ENCODE measurements around the gene CCDC81.
A peak's percentile ranks its signal among the peaks of the same experiment; 100 is the strongest.

CCDC81 gene

GRCh38 chr11:86459682-86460460 lies 85.2 kb downstream of the CCDC81 start:
- Histone ChIP-seq H3K9me3 (replicated peaks in 1 of 2; ENCODE audit: control insufficient read depth in 2 of 2, insufficient read depth in 1 of 2, low read depth in 1 of 2, low read length in 2 of 2) (no peaks in the 10 kb centered on the region), H3K23ac (ENCODE audit: low read depth, low read length, poor library complexity) (no peak overlapping the region), H2BK5ac (ENCODE audit: low read length) (no peak overlapping the region), H4K8ac (ENCODE audit: low read depth, low read length) (peak overlapping the region; percentile 66), H3K4ac (ENCODE audit: low read length) (no peak overlapping the region), H2BK12ac (ENCODE audit: low read length) (no peak overlapping the region), H3K4me2 (ENCODE audit: insufficient read depth, low read length, poor library complexity, severe bottlenecking) (no peak overlapping the region), H3K18ac (ENCODE audit: low read length) (peak overlapping the region; percentile 84), H2BK15ac (ENCODE audit: low read length) (no peak overlapping the region), H3K79me1 (ENCODE audit: low read depth, low read length) (no peaks in the 10 kb centered on the region), H3K4me3 (ENCODE audit: low read length in 2 of 2) (no peak overlapping the region), H2AFZ (ENCODE audit: low read length) (no peak overlapping the region), H3K27ac (replicated peaks; ENCODE audit: low read length) (peak overlapping the region; percentile 30), H3K14ac (ENCODE audit: low read length) (peak overlapping the region; percentile 10), H3K36me3 (replicated peaks in 1 of 2; ENCODE audit: control insufficient read depth in 2 of 2, insufficient read depth in 2 of 2, low read length in 2 of 2) (peaks cover 0 to 13% of the 10 kb centered on the region in 2 donors), H3K4me1 (ENCODE audit: control insufficient read depth in 2 of 2, insufficient read depth in 1 of 2, low read depth in 1 of 2, low read length in 2 of 2) (peaks cover 15 to 24% of the 10 kb centered on the region in 2 donors), H4K91ac (ENCODE audit: low read depth, low read length, poor library complexity) (peak overlapping the region; percentile 10), H2BK120ac (ENCODE audit: low read depth, low read length) (peak overlapping the region; percentile 68), H3K27me3 (ENCODE audit: control insufficient read depth in 3 of 3, insufficient read depth in 3 of 3, low read depth in 1 of 3, low read length in 3 of 3) (no peaks in the 10 kb centered on the region), H3K9ac (ENCODE audit: low read depth, low read length, poor library complexity) (no peak overlapping the region), H2AK5ac (ENCODE audit: low read depth, low read length) (peak overlapping the region; percentile 64)
- no peak for DNase-seq (ENCODE audit: low spot score)
- no CpG with 5 or more reads among the region's 3 CpGs for WGBS, 2 donors (ENCODE audit: extremely low coverage in 2 of 2, insufficient read length in 2 of 2, insufficient replicate concordance in 1 of 2)

- Histone ChIP-seq H3K9ac (ENCODE audit: low read depth, low read length, poor library complexity) (no peak overlapping the region), H3K4me1 (ENCODE audit: control insufficient read depth in 2 of 2, insufficient read depth in 1 of 2, low read depth in 1 of 2, low read length in 2 of 2) (peaks cover 15 to 24% of the 10 kb centered on the region in 2 donors), H2AK5ac (ENCODE audit: low read depth, low read length) (peak overlapping the region; percentile 64), H3K23ac (ENCODE audit: low read depth, low read length, poor library complexity) (no peak overlapping the region), H2BK12ac (ENCODE audit: low read length) (no peak overlapping the region), H2BK15ac (ENCODE audit: low read length) (no peak overlapping the region), H4K8ac (ENCODE audit: low read depth, low read length) (peak overlapping the region; percentile 66), H3K27me3 (ENCODE audit: control insufficient read depth in 3 of 3, insufficient read depth in 3 of 3, low read depth in 1 of 3, low read length in 3 of 3) (no peaks in the 10 kb centered on the region), H4K91ac (ENCODE audit: low read depth, low read length, poor library complexity) (no peak overlapping the region), H3K79me1 (ENCODE audit: low read depth, low read length) (no peaks in the 10 kb centered on the region), H3K4ac (ENCODE audit: low read length) (no peak overlapping the region), H3K4me3 (ENCODE audit: low read length in 2 of 2) (no peak overlapping the region), H2BK120ac (ENCODE audit: low read depth, low read length) (peak overlapping the region; percentile 68), H3K14ac (ENCODE audit: low read length) (no peak overlapping the region), H2BK5ac (ENCODE audit: low read length) (no peak overlapping the region), H3K36me3 (replicated peaks in 1 of 2; ENCODE audit: control insufficient read depth in 2 of 2, insufficient read depth in 2 of 2, low read length in 2 of 2) (peaks cover 0 to 13% of the 10 kb centered on the region in 2 donors), H3K27ac (replicated peaks; ENCODE audit: low read length) (peak overlapping the region; percentile 48), H3K18ac (ENCODE audit: low read length) (peak overlapping the region; percentile 49), H3K9me3 (replicated peaks in 1 of 2; ENCODE audit: control insufficient read depth in 2 of 2, insufficient read depth in 1 of 2, low read depth in 1 of 2, low read length in 2 of 2) (peaks cover 0 to 3% of the 10 kb centered on the region in 2 donors), H3K4me2 (ENCODE audit: insufficient read depth, low read length, poor library complexity, severe bottlenecking) (no peak overlapping the region), H2AFZ (ENCODE audit: low read length) (no peak overlapping the region)
- no CpG with 5 or more reads among the region's 9 CpGs for WGBS, 2 donors (ENCODE audit: extremely low coverage in 2 of 2, insufficient read length in 2 of 2, insufficient replicate concordance in 1 of 2)
- no peak for DNase-seq (ENCODE audit: low spot score)
These were observed 86.0 kb downstream of the CCDC81 start for GRCh38 chr11:86460461-86461385.

- Histone ChIP-seq H3K9me3 (replicated peaks in 1 of 2; ENCODE audit: control insufficient read depth in 2 of 2, insufficient read depth in 1 of 2, low read depth in 1 of 2, low read length in 2 of 2) (peaks cover 0 to 3% of the 10 kb centered on the region in 2 donors), H2AK5ac (ENCODE audit: low read depth, low read length) (no peak overlapping the region), H3K18ac (ENCODE audit: low read length) (no peak overlapping the region), H2BK5ac (ENCODE audit: low read length) (no peak overlapping the region), H2AFZ (ENCODE audit: low read length) (no peak overlapping the region), H4K8ac (ENCODE audit: low read depth, low read length) (no peak overlapping the region), H3K4me1 (ENCODE audit: control insufficient read depth in 2 of 2, insufficient read depth in 1 of 2, low read depth in 1 of 2, low read length in 2 of 2) (peaks cover 9 to 18% of the 10 kb centered on the region in 2 donors), H2BK120ac (ENCODE audit: low read depth, low read length) (no peak overlapping the region), H2BK15ac (ENCODE audit: low read length) (no peak overlapping the region), H3K36me3 (replicated peaks in 1 of 2; ENCODE audit: control insufficient read depth in 2 of 2, insufficient read depth in 2 of 2, low read length in 2 of 2) (peaks cover 0 to 17% of the 10 kb centered on the region in 2 donors), H3K23ac (ENCODE audit: low read depth, low read length, poor library complexity) (no peak overlapping the region), H3K14ac (ENCODE audit: low read length) (no peak overlapping the region), H2BK12ac (ENCODE audit: low read length) (no peak overlapping the region), H3K79me1 (ENCODE audit: low read depth, low read length) (no peaks in the 10 kb centered on the region), H3K4me2 (ENCODE audit: insufficient read depth, low read length, poor library complexity, severe bottlenecking) (no peak overlapping the region), H3K27me3 (ENCODE audit: control insufficient read depth in 3 of 3, insufficient read depth in 3 of 3, low read depth in 1 of 3, low read length in 3 of 3) (no peaks in the 10 kb centered on the region), H3K4ac (ENCODE audit: low read length) (no peak overlapping the region), H4K91ac (ENCODE audit: low read depth, low read length, poor library complexity) (no peak overlapping the region), H3K9ac (ENCODE audit: low read depth, low read length, poor library complexity) (no peak overlapping the region), H3K4me3 (ENCODE audit: low read length in 2 of 2) (no peak overlapping the region), H3K27ac (replicated peaks; ENCODE audit: low read length) (no peak overlapping the region)
- DNase-seq (ENCODE audit: low spot score) = no peak
- no CpG with 5 or more reads among the region's 1 CpG for WGBS, 2 donors (ENCODE audit: extremely low coverage in 2 of 2, insufficient read length in 2 of 2, insufficient replicate concordance in 1 of 2)
These were observed 87.2 kb downstream of the CCDC81 start for GRCh38 chr11:86461892-86462291.

- Histone ChIP-seq H3K4me3 (ENCODE audit: low read length in 2 of 2) (no peak overlapping the region), H2AFZ (ENCODE audit: low read length) (no peak overlapping the region), H3K79me1 (ENCODE audit: low read depth, low read length) (no peaks in the 10 kb centered on the region), H2BK12ac (ENCODE audit: low read length) (no peak overlapping the region), H3K9me3 (replicated peaks in 1 of 2; ENCODE audit: control insufficient read depth in 2 of 2, insufficient read depth in 1 of 2, low read depth in 1 of 2, low read length in 2 of 2) (peaks cover 0 to 3% of the 10 kb centered on the region in 2 donors), H4K91ac (ENCODE audit: low read depth, low read length, poor library complexity) (no peak overlapping the region), H3K9ac (ENCODE audit: low read depth, low read length, poor library complexity) (no peak overlapping the region), H4K8ac (ENCODE audit: low read depth, low read length) (no peak overlapping the region), H3K4ac (ENCODE audit: low read length) (no peak overlapping the region), H3K14ac (ENCODE audit: low read length) (no peak overlapping the region), H3K27me3 (ENCODE audit: control insufficient read depth in 3 of 3, insufficient read depth in 3 of 3, low read depth in 1 of 3, low read length in 3 of 3) (no peaks in the 10 kb centered on the region), H3K18ac (ENCODE audit: low read length) (peak overlapping the region; percentile 66), H2AK5ac (ENCODE audit: low read depth, low read length) (peak overlapping the region; percentile 33), H3K4me1 (ENCODE audit: control insufficient read depth in 2 of 2, insufficient read depth in 1 of 2, low read depth in 1 of 2, low read length in 2 of 2) (peaks cover 9 to 19% of the 10 kb centered on the region in 2 donors), H2BK15ac (ENCODE audit: low read length) (no peak overlapping the region), H3K4me2 (ENCODE audit: insufficient read depth, low read length, poor library complexity, severe bottlenecking) (no peak overlapping the region), H3K36me3 (replicated peaks in 1 of 2; ENCODE audit: control insufficient read depth in 2 of 2, insufficient read depth in 2 of 2, low read length in 2 of 2) (peaks cover 0 to 18% of the 10 kb centered on the region in 2 donors), H3K27ac (replicated peaks; ENCODE audit: low read length) (no peak overlapping the region), H3K23ac (ENCODE audit: low read depth, low read length, poor library complexity) (no peak overlapping the region), H2BK120ac (ENCODE audit: low read depth, low read length) (peak overlapping the region; percentile 30), H2BK5ac (ENCODE audit: low read length) (no peak overlapping the region)
- no peak for DNase-seq (ENCODE audit: low spot score)
- WGBS, 2 donors (ENCODE audit: extremely low coverage in 2 of 2, insufficient read length in 2 of 2, insufficient replicate concordance in 1 of 2) = no CpG with 5 or more reads among the region's 7 CpGs
These were observed 88.4 kb downstream of the CCDC81 start for GRCh38 chr11:86463120-86463519.
